ENCODE measurements around the gene CEMIP.

- no peak for TF ChIP-seq CTCF (IDR thresholded peaks at IDR 0.05)
- TF ChIP-seq POLR2A (IDR thresholded peaks at IDR 0.05), result no peak
These were observed 161.2 kb downstream of the CEMIP start for GRCh38 chr15:80940331-80940730.
